Adipose tissue (tissue), 3 donors: ENCODE measurements around the gene ASMTL. TPM values are rescaled to one million over a fixed set of nuclear protein-coding genes. Genes with fewer than 3 reads are reported as not detected.

ENCODE experiments used
- H3K27ac ChIP-seq: one replicate; pipeline ENCODE4 v1.5.1; 2013; ENCODE audit warnings: low read depth, low read length
- WGBS, 3 donors: extraction: QIAGEN DNeasy Blood & Tissue Kit; methylation state at CpG; one replicate each; pipeline ENCODE4 v1.1.7; 2013; 5-methylcytosine and 5-hydroxymethylcytosine counted together
- polyA plus RNA-seq, 3 donors: library from polyadenylated mRNA; stranded (reverse); fragments of 200-250 nt; gene quantifications; one replicate each; pipeline ENCODE4 v1.2.3, GENCODE V29; 2013
- donor health status: healthy with polysubstance abuse.
- donor health status: Bipolar disorder and iron deficiency.
- donor health status: healthy.

ASMTL gene
- polyA plus RNA-seq, 3 donors: 20.2 to 35.2 (median 22.3) TPM

DNA sequence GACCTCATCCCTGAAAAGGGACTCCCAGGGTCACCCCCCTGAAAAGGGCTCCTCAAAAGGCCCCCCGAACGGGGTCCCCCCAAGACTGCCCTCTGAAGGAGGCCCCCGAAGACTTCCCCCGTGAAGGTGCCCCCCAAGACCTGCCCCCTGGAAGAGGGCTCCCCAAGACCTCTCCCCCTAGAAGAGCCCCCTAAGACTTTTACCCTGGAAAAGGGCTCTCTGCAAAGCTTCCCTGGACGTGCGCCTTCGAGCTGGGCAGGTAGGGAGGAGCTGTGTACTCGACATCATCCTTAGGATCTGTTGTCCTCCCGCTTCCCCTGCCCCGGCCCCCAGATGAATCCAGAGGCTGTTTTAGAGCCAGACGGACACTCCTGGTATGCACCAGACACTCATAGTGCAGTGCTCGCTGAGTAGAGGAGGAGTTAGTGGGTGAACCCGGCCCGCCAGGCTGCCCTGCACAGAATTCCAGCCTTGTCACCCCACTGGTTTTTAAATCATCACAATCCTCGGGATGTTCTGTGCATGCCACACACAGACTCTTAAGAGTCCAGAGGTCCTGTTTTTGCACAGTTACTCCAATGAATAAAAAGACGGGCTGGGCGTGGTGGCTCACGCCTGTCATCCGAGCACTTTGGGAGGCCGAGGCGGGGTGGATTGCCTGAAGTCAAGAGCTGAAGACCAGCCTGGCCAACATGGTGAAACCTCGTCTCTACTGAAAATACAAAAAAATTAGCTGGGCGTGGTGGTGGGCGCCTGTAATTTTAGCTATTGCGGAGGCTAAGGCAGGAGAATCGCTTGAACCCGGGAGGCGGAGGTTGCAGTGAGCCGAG lies 55.1 kb downstream of the ASMTL start:
- H3K27ac ChIP-seq: no peak overlapping the region
- WGBS, 3 donors: 87 to 89% (median 89%) methylated on average over 27 to 29 of the region's 29 CpGs

DNA sequence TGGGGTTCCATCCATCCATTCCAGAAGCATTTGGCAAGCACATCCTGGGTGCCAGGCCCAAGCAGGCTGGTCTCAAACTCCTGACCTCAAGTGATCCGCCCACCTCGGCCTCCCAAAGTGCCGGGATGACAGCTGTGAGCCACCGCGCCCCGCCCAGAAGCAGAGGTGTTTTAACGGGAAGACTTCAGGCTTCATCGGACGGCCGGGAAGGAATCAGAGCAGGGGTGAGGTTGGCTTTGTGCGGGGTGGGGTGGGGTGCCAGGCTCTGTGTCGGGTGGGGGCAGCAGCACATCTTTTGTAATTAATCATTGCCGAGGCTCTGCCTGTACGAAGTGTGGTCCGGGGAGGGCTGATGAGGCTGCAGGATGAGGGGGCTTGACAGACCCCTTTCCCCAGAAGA lies 55.7 kb downstream of the ASMTL start:
- no peak overlapping the region for H3K27ac ChIP-seq
- 82 to 91% (median 88%) methylated on average over 15 of the region's 15 CpGs for WGBS, 3 donors

DNA sequence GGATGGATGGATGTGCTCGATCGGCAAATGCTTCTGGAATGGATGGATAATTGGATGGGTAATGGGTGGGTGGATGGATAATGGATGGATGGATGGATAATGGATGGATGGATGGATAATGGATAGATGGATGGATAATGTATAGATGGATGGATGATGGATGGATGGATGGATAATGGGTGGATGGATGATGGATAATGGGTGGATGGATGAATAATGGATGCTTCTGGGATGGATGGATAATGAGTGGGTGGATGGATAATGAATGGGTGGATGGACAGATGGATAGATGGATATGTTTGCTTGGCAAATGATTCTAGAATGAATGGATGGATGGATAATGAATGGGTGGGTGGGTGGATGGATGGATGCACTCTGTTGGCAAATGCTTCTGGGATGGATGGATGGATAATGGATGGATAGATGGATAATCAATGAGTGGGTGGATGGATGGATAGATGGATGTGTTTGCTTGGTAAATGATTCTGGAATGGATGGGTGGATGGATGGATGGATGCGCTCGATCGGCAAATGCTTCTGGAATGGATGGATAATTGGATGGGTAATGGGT lies 57.0 kb downstream of the ASMTL start:
- WGBS, 3 donors: 94 to 98% (median 97%) methylated on average over 5 of the region's 5 CpGs
- H3K27ac ChIP-seq: no peak overlapping the region

DNA sequence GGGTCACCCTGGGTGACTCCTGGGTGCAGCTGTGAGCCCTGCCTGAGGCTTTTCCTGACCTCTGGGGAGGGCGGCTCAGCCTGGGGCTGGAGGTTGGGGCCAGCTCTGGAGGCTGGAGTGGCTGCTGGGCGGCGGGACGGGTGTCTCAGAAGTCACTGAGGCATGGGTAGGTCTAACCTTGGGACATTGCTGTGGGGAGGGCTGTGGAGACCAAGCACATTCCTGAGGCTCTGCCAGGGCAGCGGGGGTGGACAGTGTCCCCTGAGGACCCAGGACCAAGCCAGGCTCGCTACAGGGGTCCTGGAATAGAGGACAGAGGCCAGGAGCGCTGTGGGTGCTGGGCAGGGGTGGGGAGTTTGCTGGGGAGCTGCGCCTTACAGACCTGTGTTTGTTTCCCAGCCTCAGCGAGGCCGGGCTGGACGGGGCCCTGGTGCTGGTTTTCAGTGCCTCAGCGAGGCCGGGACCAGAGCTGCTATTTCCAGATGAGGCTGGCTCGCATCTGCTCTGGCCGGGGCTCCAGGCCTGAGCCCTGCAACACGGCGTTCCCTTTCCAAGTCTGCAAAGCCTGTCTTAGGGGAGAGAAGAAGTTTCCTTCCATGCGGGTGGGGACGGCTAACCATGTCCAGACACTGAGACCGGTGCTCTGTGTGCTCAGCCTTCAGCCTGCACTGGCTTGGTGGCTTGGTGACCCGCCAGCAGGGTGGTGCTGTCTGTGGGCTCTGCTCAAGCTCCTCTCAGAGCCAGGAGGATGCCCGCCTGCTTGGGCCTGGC lies 57.8 kb downstream of the ASMTL start:
- WGBS, 3 donors: 79 to 85% (median 80%) methylated on average over 22 of the region's 22 CpGs
- no peak overlapping the region for H3K27ac ChIP-seq

DNA sequence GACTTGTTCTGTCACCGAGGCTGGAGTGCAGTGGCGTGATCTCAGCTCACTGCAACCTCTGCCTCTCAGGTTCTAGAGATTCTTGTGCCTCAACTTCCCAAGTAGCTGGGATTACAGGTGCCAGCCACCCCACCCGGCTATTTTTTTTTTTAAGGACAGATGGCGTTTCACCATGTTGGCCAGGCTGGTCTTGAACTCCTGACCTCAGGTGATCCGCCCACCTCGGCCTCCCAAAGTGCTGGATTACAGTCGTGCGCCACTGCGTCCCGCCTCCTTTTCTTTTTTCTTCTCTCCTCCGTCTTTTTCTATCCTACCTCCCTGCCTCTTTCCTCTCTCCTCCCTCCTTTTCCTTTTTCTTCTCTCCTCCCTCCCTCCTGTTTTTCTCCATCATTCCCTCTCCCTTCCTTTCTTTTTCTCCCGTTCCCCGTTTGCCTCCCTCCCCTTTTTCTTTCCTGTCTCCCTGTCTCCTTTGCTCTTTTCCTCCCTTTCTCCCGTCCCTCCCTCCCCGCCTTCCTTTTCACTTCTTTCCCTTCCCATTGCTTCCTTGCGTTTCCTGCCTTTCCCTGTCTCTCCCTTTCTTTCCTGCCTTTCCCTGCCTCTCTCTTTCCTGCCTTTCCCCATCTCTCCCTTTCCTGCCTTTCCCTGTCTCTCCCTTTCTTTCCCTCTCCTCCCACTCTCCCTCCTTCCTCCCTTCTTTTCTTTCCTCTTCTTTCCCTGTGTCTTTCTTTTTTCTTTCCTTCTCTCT lies 58.7 kb downstream of the ASMTL start:
- H3K27ac ChIP-seq: no peak overlapping the region
- WGBS, 3 donors: 64 to 72% (median 67%) methylated on average over 16 of the region's 16 CpGs

DNA sequence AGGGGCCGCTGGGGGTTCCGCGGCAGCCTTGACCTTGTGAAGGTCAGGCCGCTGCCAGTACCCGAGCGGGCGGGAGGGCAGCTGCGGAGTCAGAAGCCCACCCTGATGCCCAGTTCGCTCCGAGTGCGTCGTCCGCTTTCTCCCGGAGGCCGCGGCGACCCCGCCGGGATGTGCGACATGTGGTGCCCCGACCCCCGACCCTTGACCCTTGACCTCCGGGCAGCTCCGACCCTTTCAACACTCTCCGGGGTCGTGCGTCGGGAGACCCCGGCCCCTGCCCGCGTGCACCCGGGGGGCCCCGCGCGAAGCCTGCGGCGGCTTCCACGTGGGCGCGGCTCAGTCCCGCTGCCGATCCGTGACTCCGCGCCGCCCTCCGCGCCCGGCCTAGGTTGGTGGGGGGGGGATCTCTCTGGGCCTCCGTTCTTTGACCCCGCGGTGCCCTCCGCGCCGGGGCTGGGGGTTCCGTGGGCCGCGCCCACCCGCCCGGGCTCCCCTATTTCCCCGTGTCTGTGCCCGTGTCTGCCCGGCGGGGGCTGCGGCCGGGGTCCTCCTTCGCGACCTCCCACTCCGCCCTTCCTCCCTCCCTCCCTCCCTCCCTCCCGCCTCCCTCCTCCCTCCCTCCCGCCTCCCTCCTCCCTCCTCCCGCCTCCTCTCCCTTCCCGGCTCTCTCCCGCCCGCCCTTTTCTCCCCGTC lies 60.2 kb downstream of the ASMTL start:
- peak overlapping the region; percentile 79 for H3K27ac ChIP-seq
- 0 to 1% (median 0%) methylated on average over 42 to 69 of the region's 76 CpGs for WGBS, 3 donors

DNA sequence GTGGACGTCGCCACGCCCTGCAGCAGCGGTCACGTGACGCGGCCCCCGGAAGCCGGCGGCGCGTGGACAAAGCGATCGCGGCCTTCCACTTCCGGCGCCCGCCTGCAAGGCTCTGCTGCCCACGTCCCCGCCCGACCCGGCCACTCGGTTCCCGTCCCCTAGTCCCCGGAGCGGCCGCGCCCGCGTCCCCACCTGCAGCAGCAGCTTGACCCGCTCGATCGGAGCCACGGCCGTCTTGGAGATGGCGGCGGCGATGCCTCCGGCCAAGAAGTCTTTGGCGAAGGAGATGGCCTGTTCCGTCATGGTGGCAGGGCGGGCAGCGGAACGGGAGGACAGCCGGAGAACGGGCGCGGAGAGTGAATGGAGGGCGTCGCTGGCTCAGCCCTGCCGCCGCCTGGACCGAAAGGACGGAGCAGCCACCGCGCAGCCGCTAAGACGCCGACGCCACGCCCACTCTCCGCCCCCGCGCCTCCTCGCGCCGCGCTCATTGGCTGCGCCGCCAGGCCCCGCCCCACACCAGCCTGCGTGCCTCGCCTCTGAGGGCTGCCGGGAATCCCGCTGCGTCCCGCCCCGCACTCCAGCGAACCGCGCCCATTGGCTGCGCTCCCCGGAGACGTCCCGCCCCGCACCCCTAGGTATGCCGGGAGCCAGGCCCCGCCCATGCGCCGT lies 60.9 kb downstream of the ASMTL start, which contains the start of gene SLC25A6:
Gene SLC25A6, minus strand, starts transcription at position 407 of the 669 bp plus-strand sequence. Its CDS starts 104 bp downstream, at position 303.
- H3K27ac ChIP-seq: peak within 1 kb of the TSS; percentile 97
- 0 to 1% (median 1%) methylated on average over 69 to 90 of the region's 90 CpGs for WGBS, 3 donors

DNA sequence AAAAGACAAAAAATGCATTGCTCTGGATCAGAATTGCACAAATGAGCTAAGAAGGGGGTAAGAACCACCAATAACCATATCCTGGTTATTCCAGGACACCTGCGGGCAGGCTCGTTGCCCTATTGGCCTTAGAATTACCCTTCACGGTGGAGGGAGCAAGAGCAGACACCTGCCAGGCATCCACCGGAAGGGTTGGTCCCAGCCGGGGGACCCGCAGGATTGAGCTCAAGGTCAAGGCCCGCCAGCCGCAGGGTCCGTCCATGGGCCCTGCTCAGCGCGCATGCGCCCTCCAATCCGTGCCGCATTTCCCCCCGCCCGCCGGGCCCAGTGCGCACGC lies 61.4 kb downstream of the ASMTL start:
- WGBS, 3 donors: 0% methylated on average over 19 of the region's 19 CpGs

DNA sequence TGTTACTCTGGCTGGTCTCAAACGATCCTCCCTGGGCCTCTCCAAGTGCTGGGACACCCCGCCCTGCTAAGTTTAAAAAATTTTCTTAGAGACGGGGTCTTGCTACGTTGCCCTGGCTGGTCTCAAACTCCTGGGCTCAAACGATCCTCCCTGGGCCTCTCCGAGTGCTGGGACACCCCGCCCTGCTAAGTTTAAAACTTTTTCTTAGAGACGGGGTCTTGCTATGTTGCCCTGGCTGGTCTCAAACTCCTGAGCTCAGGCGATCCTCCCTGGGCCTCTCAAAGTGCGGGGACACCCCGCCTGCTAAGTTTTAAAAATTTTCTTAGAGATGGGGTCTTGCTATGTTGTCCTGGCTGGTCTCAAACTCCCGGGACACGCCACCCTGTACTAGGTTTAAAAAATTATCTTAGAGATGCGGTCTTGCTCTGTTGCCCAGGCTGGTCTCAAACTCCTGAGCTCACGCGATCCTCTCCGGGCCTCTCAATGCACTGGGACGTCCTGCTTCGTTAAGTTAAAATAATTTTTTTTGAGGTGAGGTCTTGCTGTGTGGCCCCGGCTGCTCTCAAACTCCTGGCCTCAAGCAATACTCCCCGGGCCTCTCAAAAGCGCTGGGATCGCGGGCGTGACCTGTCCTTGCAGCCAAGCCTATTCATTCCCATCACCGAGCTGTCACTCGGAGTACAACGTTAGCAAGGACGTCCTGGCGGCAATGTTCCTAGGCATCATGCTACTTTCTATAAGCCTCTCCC lies 61.9 kb downstream of the ASMTL start:
- no peak overlapping the region for H3K27ac ChIP-seq
- 42 to 54% (median 51%) methylated on average over 30 of the region's 30 CpGs for WGBS, 3 donors

More for the DNA sequence above, 61.4 kb downstream of the ASMTL start:
- no peak overlapping the region for H3K27ac ChIP-seq

DNA sequence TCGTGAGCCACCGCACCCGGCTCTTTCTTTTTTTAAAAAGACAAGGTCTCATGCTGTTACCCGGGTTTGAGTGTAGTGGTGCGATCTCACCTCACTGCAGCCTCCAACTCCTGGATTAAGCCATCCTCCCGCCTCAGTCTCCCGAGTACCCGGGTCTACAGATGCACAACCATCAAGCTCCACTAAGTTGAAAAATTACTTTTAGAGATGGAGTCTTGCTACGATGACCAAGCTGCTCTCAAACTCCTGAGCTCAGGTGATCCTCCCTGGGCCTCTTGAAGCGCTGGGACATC lies 62.8 kb downstream of the ASMTL start:
- WGBS, 3 donors: 85 to 94% (median 91%) methylated on average over 10 of the region's 10 CpGs
- no peak overlapping the region for H3K27ac ChIP-seq

DNA sequence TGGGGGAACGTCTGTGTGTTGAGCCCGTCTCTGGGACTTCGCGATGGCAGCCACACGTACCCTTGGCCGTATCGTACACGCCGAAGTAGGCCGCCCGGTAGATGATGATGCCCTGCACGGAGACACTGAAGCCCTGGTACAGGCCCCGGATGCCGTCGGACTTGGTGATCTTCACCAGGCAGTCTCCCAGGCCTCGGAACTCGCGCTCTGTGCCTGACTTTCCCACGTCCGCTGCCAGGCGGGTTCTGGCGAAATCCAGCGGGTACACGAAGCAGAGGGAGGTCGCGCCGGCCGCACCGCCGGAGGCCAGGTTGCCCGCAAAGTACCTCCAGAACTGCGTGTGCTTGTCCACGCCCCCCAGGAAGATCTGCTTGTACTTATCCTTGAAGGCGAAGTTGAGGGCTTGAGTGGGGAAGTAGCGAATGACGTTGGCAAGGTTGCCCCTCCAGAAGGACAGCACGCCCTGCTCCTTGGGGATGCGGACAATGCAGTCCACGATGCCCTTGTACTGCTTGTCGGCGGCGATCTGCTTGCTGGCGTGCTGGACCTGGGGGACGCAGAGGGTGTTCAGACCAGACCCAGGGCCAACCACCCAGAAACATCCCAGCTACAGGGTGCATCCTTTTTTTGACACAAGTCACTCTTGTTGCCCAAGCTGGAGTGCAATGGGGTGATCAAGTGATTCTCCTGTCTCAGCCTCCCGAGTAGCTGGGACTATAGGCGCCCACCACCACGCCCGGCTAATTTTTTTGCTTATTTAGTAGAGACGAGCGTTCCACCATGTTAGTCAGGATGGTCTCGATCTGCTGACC lies 63.3 kb downstream of the ASMTL start:
- WGBS, 3 donors: 88 to 93% (median 92%) methylated on average over 51 of the region's 51 CpGs
- no peak overlapping the region for H3K27ac ChIP-seq

DNA sequence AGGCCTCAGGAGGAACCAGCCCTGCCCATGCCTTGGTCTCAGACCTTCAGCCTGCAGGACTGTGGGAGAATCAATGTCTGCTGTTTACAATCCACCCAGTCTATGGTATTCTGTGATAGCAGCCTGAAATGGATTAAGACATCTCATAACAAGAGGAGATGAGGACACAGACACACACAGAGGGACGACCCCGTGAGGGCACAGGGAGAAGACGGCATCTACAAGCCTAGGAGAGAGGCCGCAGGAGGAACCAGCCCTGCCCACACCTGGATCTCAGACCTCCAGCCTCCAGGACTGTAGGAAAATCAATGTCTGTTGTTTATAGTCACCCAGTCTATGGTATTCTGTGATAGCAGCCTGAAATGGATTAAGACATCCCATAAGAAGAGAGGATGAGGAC lies 64.1 kb downstream of the ASMTL start:
- 71 to 87% (median 87%) methylated on average over 4 of the region's 4 CpGs for WGBS, 3 donors
- H3K27ac ChIP-seq: no peak overlapping the region

DNA sequence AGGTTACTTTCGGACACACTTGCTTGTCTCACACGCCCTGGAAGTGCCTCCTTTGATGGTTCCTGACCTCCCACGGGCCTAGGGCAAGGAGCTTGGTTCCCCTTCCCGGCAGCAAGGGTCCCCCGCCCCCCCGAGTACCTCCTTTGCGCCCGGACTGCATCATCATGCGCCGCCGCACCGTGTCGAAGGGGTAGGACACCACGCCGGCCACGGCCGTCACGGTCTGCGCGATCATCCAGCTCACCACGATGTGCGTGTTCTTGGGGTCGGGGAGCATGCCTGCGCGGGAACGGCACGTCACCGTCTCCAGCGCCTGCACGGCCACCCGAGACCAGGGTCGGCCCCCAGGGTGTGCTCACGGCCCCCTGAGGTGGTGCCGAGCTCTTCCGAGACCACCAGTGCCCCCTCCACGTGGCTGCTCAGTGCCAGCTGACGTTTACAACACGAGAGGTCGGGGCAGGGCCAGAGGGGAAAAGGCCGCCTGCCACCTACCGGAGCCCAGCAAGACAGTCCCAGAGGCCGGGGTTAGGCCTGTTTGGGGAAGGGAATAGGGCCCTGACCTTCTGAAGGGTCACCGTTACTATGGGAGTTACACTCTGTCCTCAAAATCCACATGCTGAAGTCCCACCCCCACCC lies 65.5 kb downstream of the ASMTL start:
- 91 to 94% (median 92%) methylated on average over 36 to 43 of the region's 43 CpGs for WGBS, 3 donors
- H3K27ac ChIP-seq: no peak overlapping the region

DNA sequence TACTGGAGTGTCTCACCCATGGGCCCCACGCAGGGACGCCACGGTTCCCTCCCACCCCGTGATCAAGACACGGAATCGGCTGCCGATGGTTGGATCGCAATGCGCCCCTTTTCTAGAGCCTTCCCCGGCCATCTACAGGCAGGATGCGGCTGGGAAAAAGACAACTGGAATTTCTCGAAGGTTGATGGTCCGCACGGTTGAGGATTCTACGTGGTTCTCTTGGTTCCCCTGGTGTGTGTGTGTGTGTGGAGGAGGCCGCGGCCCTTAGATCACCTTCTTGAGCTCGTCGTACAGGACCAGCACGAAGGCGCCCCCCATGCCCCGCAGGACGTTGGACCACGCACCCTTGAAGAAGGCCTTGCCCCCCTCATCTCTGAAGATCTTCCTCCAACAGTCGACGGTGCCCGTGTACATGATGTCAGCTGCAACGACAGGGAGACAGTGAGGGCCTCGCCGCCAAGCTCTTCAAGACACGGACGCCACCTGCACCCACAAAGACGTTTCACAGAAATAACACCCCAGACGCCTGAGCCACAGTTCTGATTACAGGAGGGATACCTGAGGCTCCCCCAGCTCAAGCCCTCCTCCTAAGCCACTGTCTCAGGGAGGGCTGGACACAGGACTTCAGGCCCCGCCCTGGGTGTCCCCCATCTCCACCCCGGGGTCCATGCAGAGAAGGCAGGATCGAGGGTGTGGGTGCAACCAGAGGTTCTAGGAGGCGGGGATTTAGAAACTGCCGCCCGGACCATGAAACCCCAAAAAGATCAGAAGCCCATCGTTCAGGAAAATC lies 66.2 kb downstream of the ASMTL start:
- no peak overlapping the region for H3K27ac ChIP-seq
- 94 to 97% (median 96%) methylated on average over 39 to 41 of the region's 41 CpGs for WGBS, 3 donors
